ENCODE results near the gene SHISAL2A. TPM values are rescaled to one million over a fixed set of nuclear protein-coding genes. Genes with fewer than 3 reads are reported as not detected.
"Not testable (repeated sequence)": the region's sequence is repeated elsewhere in the genome, so short reads cannot be mapped to it uniquely, and the experiment has no call there.

Gene SHISAL2A
- total and polyA plus RNA-seq, 4 donors: 0.30 to 2.1 (median 1.5) TPM

- Histone ChIP-seq H3K9me3 (ENCODE audit: control insufficient read depth, insufficient read depth, low read length) (no peaks in the 10 kb centered on the region), H3K36me3 (ENCODE audit: control insufficient read depth, insufficient read depth, low read length) (no peaks in the 10 kb centered on the region), H3K27me3 (ENCODE audit: control insufficient read depth, insufficient read depth, low read length) (no peaks in the 10 kb centered on the region), H3K4me1 (ENCODE audit: control insufficient read depth, insufficient read depth, low read length) (peaks cover 3% of the 10 kb centered on the region), H3K27ac (ENCODE audit: low read depth, low read length) (no peak overlapping the region), H3K4me3 (ENCODE audit: low read depth, low read length) (no peak overlapping the region)
- peak in 2 of 6 donors; percentile 25 to 88 for DNase-seq (ENCODE audit: low read depth in 4 of 6, low spot score in 6 of 6)
- 52% methylated on average over 3 of the region's 6 CpGs for WGBS (ENCODE audit: insufficient coverage)
Measured at GRCh38 chr1:52677076-52677806, 44.3 kb downstream of the SHISAL2A start.

GRCh38 chr1:52679048-52679447 lies 46.1 kb downstream of the SHISAL2A start:
- H3K27ac ChIP-seq (ENCODE audit: low read depth, low read length): no peak overlapping the region
- no peaks in the 10 kb centered on the region for H3K27me3 ChIP-seq (ENCODE audit: control insufficient read depth, insufficient read depth, low read length)
- peaks cover 3% of the 10 kb centered on the region for H3K4me1 ChIP-seq (ENCODE audit: control insufficient read depth, insufficient read depth, low read length)
- DNase-seq (ENCODE audit: low read depth in 4 of 6, low spot score in 6 of 6): no peak
- WGBS (ENCODE audit: insufficient coverage): 29% methylated on average over 1 of the region's 1 CpG
- H3K36me3 ChIP-seq (ENCODE audit: control insufficient read depth, insufficient read depth, low read length): no peaks in the 10 kb centered on the region
- no peak overlapping the region for H3K4me3 ChIP-seq (ENCODE audit: low read depth, low read length)
- H3K9me3 ChIP-seq (ENCODE audit: control insufficient read depth, insufficient read depth, low read length): no peaks in the 10 kb centered on the region

GRCh38 chr1:52679498-52679897 lies 46.5 kb downstream of the SHISAL2A start:
- peaks cover 3% of the 10 kb centered on the region for H3K4me1 ChIP-seq (ENCODE audit: control insufficient read depth, insufficient read depth, low read length)
- no peaks in the 10 kb centered on the region for H3K9me3 ChIP-seq (ENCODE audit: control insufficient read depth, insufficient read depth, low read length)
- H3K4me3 ChIP-seq (ENCODE audit: low read depth, low read length): no peak overlapping the region
- no peak for DNase-seq (ENCODE audit: low read depth in 4 of 6, low spot score in 6 of 6)
- no peaks in the 10 kb centered on the region for H3K36me3 ChIP-seq (ENCODE audit: control insufficient read depth, insufficient read depth, low read length)
- 86% methylated on average over 2 of the region's 5 CpGs for WGBS (ENCODE audit: insufficient coverage)
- no peaks in the 10 kb centered on the region for H3K27me3 ChIP-seq (ENCODE audit: control insufficient read depth, insufficient read depth, low read length)
- no peak overlapping the region for H3K27ac ChIP-seq (ENCODE audit: low read depth, low read length)

- no peak for DNase-seq (ENCODE audit: low read depth in 4 of 6, low spot score in 6 of 6)
- Histone ChIP-seq H3K4me1 (ENCODE audit: control insufficient read depth, insufficient read depth, low read length) (peaks cover 3% of the 10 kb centered on the region), H3K4me3 (ENCODE audit: low read depth, low read length) (no peak overlapping the region), H3K36me3 (ENCODE audit: control insufficient read depth, insufficient read depth, low read length) (peaks cover under 1% of the 10 kb centered on the region), H3K27me3 (ENCODE audit: control insufficient read depth, insufficient read depth, low read length) (no peaks in the 10 kb centered on the region), H3K9me3 (ENCODE audit: control insufficient read depth, insufficient read depth, low read length) (no peaks in the 10 kb centered on the region), H3K27ac (ENCODE audit: low read depth, low read length) (no peak overlapping the region)
- WGBS (ENCODE audit: insufficient coverage): 82% methylated on average over 3 of the region's 3 CpGs
Measured at GRCh38 chr1:52680353-52680752, 47.4 kb downstream of the SHISAL2A start.

- Histone ChIP-seq H3K27ac (ENCODE audit: low read depth, low read length) (no peak overlapping the region), H3K4me3 (ENCODE audit: low read depth, low read length) (no peak overlapping the region), H3K36me3 (ENCODE audit: control insufficient read depth, insufficient read depth, low read length) (peaks cover 6% of the 10 kb centered on the region), H3K4me1 (ENCODE audit: control insufficient read depth, insufficient read depth, low read length) (peaks cover 6% of the 10 kb centered on the region), H3K27me3 (ENCODE audit: control insufficient read depth, insufficient read depth, low read length) (no peaks in the 10 kb centered on the region), H3K9me3 (ENCODE audit: control insufficient read depth, insufficient read depth, low read length) (no peaks in the 10 kb centered on the region)
- WGBS (ENCODE audit: insufficient coverage): 80% methylated on average over 1 of the region's 4 CpGs
- DNase-seq (ENCODE audit: low read depth in 4 of 6, low spot score in 6 of 6): peak in 1 of 6 donors; percentile 62
Measured at GRCh38 chr1:52681136-52681535, 48.2 kb downstream of the SHISAL2A start.

GRCh38 chr1:52683367-52683940 lies 50.5 kb downstream of the SHISAL2A start:
- Histone ChIP-seq H3K36me3 (ENCODE audit: control insufficient read depth, insufficient read depth, low read length) (peaks cover 14% of the 10 kb centered on the region), H3K4me3 (ENCODE audit: low read depth, low read length) (no peak overlapping the region), H3K9me3 (ENCODE audit: control insufficient read depth, insufficient read depth, low read length) (no peaks in the 10 kb centered on the region), H3K27ac (ENCODE audit: low read depth, low read length) (no peak overlapping the region), H3K4me1 (ENCODE audit: control insufficient read depth, insufficient read depth, low read length) (peaks cover 2% of the 10 kb centered on the region), H3K27me3 (ENCODE audit: control insufficient read depth, insufficient read depth, low read length) (no peaks in the 10 kb centered on the region)
- DNase-seq (ENCODE audit: low read depth in 4 of 6, low spot score in 6 of 6): no peak
- WGBS (ENCODE audit: insufficient coverage): 100% methylated on average over 2 of the region's 4 CpGs

- Histone ChIP-seq H3K9me3 (ENCODE audit: control insufficient read depth, insufficient read depth, low read length) (no peaks in the 10 kb centered on the region), H3K27me3 (ENCODE audit: control insufficient read depth, insufficient read depth, low read length) (no peaks in the 10 kb centered on the region), H3K4me1 (ENCODE audit: control insufficient read depth, insufficient read depth, low read length) (peaks cover 2% of the 10 kb centered on the region), H3K27ac (ENCODE audit: low read depth, low read length) (no peak overlapping the region), H3K36me3 (ENCODE audit: control insufficient read depth, insufficient read depth, low read length) (peaks cover 14% of the 10 kb centered on the region), H3K4me3 (ENCODE audit: low read depth, low read length) (no peak overlapping the region)
- DNase-seq (ENCODE audit: low read depth in 4 of 6, low spot score in 6 of 6): no peak
- no CpG with 5 or more reads among the region's 1 CpG for WGBS (ENCODE audit: insufficient coverage)
Measured at GRCh38 chr1:52684545-52684944, 51.6 kb downstream of the SHISAL2A start.

- not testable (repeated sequence) for H3K27me3 ChIP-seq (ENCODE audit: control insufficient read depth, insufficient read depth, low read length); H3K9me3 ChIP-seq (ENCODE audit: control insufficient read depth, insufficient read depth, low read length); H3K4me3 ChIP-seq (ENCODE audit: low read depth, low read length); H3K4me1 ChIP-seq (ENCODE audit: control insufficient read depth, insufficient read depth, low read length); H3K27ac ChIP-seq (ENCODE audit: low read depth, low read length)
- 0% methylated on average over 4 of the region's 17 CpGs for WGBS (ENCODE audit: insufficient coverage)
- peak in 2 of 6 donors; percentile 85 to 94 for DNase-seq (ENCODE audit: low read depth in 4 of 6, low spot score in 6 of 6)
- peaks cover 26% of the 10 kb centered on the region for H3K36me3 ChIP-seq (ENCODE audit: control insufficient read depth, insufficient read depth, low read length)
Measured at GRCh38 chr1:52686261-52686751, 53.3 kb downstream of the SHISAL2A start.

- peaks cover 28% of the 10 kb centered on the region for H3K36me3 ChIP-seq (ENCODE audit: control insufficient read depth, insufficient read depth, low read length)
- peaks cover 2% of the 10 kb centered on the region for H3K4me1 ChIP-seq (ENCODE audit: control insufficient read depth, insufficient read depth, low read length)
- no peaks in the 10 kb centered on the region for H3K27me3 ChIP-seq (ENCODE audit: control insufficient read depth, insufficient read depth, low read length)
- no peaks in the 10 kb centered on the region for H3K9me3 ChIP-seq (ENCODE audit: control insufficient read depth, insufficient read depth, low read length)
- H3K27ac ChIP-seq (ENCODE audit: low read depth, low read length): no peak overlapping the region
- no peak overlapping the region for H3K4me3 ChIP-seq (ENCODE audit: low read depth, low read length)
- 93% methylated on average over 2 of the region's 5 CpGs for WGBS (ENCODE audit: insufficient coverage)
- no peak for DNase-seq (ENCODE audit: low read depth in 4 of 6, low spot score in 6 of 6)
Measured at GRCh38 chr1:52686830-52687229, 53.9 kb downstream of the SHISAL2A start.

GRCh38 chr1:52691821-52692220 lies 58.9 kb downstream of the SHISAL2A start:
- DNase-seq (ENCODE audit: low read depth in 4 of 6, low spot score in 6 of 6): no peak
- no peak overlapping the region for H3K4me3 ChIP-seq (ENCODE audit: low read depth, low read length)
- no peak overlapping the region for H3K27ac ChIP-seq (ENCODE audit: low read depth, low read length)
- no peaks in the 10 kb centered on the region for H3K9me3 ChIP-seq (ENCODE audit: control insufficient read depth, insufficient read depth, low read length)
- H3K27me3 ChIP-seq (ENCODE audit: control insufficient read depth, insufficient read depth, low read length): no peaks in the 10 kb centered on the region
- H3K4me1 ChIP-seq (ENCODE audit: control insufficient read depth, insufficient read depth, low read length): no peaks in the 10 kb centered on the region
- H3K36me3 ChIP-seq (ENCODE audit: control insufficient read depth, insufficient read depth, low read length): peaks cover 29% of the 10 kb centered on the region
- 97% methylated on average over 3 of the region's 3 CpGs for WGBS (ENCODE audit: insufficient coverage)
